Endodermal cell (in vitro differentiated cells): ENCODE data around the gene SLC22A3. TPM values are rescaled to one million over a fixed set of nuclear protein-coding genes. Genes with fewer than 3 reads are reported as not detected.

Experiments used
- DNase-seq: peaks from one replicate; pipeline ENCODE4 v3.0.0-alpha.2; 2017
- H3K27ac ChIP-seq: 2 replicates; pipeline ENCODE4 v1.5.1; 2013; ENCODE audit warnings: mild to moderate bottlenecking, low read depth, low read length, moderate library complexity
- H3K27me3 ChIP-seq: 2 replicates; pipeline ENCODE4 v1.6.1; 2013; ENCODE audit warnings: mild to moderate bottlenecking, low read length, moderate library complexity; ENCODE audit not compliant: insufficient read depth, control insufficient read depth, poor library complexity, severe bottlenecking
- H3K36me3 ChIP-seq: 2 replicates; pipeline ENCODE4 v1.7.0; 2013; ENCODE audit warnings: mild to moderate bottlenecking, low read length, moderate library complexity; ENCODE audit not compliant: control insufficient read depth, insufficient read depth
- H3K4me1 ChIP-seq: one replicate; pipeline ENCODE4 v1.7.0; 2013; ENCODE audit warnings: low read length; ENCODE audit not compliant: control insufficient read depth, insufficient read depth
- H3K4me3 ChIP-seq: 2 replicates; pipeline ENCODE4 v1.5.1; 2013; ENCODE audit warnings: mild to moderate bottlenecking, low read length, moderate library complexity
- H3K9ac ChIP-seq: 2 replicates; pipeline ENCODE4 v1.6.1; 2013; ENCODE audit warnings: mild to moderate bottlenecking, low read length, moderate library complexity; ENCODE audit not compliant: poor library complexity, severe bottlenecking; ENCODE audit errors: extremely low read depth
- H3K9me3 ChIP-seq: 2 replicates; pipeline ENCODE4 v1.6.1; 2013; ENCODE audit warnings: mild to moderate bottlenecking, low read length, moderate library complexity; ENCODE audit not compliant: control insufficient read depth
- H3K27ac Mint-ChIP-seq: 2 replicates; pipeline ENCODE4 v1.8.0; 2020; ENCODE audit warnings: mixed read lengths
- H3K27me3 Mint-ChIP-seq: 2 replicates; pipeline ENCODE4 v1.8.0; 2021; ENCODE audit warnings: mild to moderate bottlenecking, mixed read lengths; ENCODE audit not compliant: insufficient read depth
- H3K36me3 Mint-ChIP-seq: 2 replicates; pipeline ENCODE4 v1.8.0; 2020; ENCODE audit warnings: low read depth, mixed read lengths
- H3K4me1 Mint-ChIP-seq: 2 replicates; pipeline ENCODE4 v1.8.0; 2020; ENCODE audit warnings: mixed read lengths
- H3K4me3 Mint-ChIP-seq: 2 replicates; pipeline ENCODE4 v1.8.0; 2020; ENCODE audit warnings: mild to moderate bottlenecking, moderate library complexity, mixed read lengths
- H3K9me3 Mint-ChIP-seq: 2 replicates; pipeline ENCODE4 v1.8.0; 2020; ENCODE audit warnings: mild to moderate bottlenecking, mixed read lengths
- WGBS, 2 experiments: methylation state at CpG; one replicate each; pipeline versions ENCODE4 v1.1.5 to v1.1.7; 2013; ENCODE audit warnings: missing lambda C conversion rate in 2 of 2, mixed read lengths in 1 of 2; ENCODE audit not compliant: insufficient coverage in 1 of 2, insufficient read length in 1 of 2; 5-methylcytosine and 5-hydroxymethylcytosine counted together
- total RNA-seq, 2 donors: library from RNA; stranded (reverse); fragmentation: NEBNext Ultra II Directional in 1 of 2; extraction: Animal tissue kit (Norgen Biotek cat#: 25700) in 1 of 2; gene quantifications; 2 replicates in 1 of 2; 3 replicates in 1 of 2; pipeline ENCODE4 v1.2.1, GENCODE V29; 2021
- TF ChIP-seq, protein P1 (sequence below): fragments of 200-600 bp; sonication (generic); conservative IDR thresholded peaks from 2 replicates; pipeline ENCODE4 v1.5.0; 2021; ENCODE audit warnings: antibody characterized with exemption, mild to moderate bottlenecking

Gene SLC22A3
- total RNA-seq, 2 donors from 2014 or later: 3.1 to 7.4 TPM

DNA sequence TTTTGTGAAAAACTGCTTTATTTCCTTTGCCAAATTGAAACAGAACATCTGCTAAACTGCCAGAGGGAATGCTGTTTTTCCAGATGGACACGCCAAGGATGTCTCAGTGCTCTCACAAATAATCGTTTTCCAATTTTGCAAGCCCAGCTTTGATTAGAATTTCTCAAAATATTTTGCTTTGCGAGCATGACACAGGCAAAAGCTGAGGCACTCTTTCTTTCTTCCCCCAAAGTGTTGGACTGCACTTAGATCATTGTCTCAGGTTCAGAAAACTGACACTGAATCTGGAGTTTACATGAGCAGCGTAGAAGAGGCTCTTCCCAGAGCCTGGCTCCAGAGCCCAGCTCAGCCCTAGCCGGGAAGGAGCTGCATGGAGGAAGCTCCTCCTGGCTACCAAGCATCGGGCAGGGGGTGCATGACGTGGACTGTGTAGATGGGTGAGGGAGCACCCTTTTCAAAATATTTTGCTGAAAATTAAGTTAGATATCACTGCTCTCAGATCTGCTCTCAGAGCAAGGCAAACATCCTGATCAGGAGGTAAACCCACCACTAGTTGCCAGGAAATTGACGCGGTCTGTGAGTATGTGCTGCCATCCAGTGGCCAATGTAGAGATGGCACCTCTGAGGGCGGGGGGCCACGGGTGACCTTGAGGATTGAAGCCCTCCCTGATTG, 107.5 kb downstream of the SLC22A3 start:
- Histone ChIP-seq H3K27ac (no peak overlapping the region), H3K9ac (no peak overlapping the region), H3K27me3 (no peaks in the 10 kb centered on the region), H3K36me3 (no peaks in the 10 kb centered on the region), H3K9me3 (no peaks in the 10 kb centered on the region), H3K4me3 (no peak overlapping the region), H3K4me1 (no peaks in the 10 kb centered on the region)
- TF ChIP-seq, protein P1, sequence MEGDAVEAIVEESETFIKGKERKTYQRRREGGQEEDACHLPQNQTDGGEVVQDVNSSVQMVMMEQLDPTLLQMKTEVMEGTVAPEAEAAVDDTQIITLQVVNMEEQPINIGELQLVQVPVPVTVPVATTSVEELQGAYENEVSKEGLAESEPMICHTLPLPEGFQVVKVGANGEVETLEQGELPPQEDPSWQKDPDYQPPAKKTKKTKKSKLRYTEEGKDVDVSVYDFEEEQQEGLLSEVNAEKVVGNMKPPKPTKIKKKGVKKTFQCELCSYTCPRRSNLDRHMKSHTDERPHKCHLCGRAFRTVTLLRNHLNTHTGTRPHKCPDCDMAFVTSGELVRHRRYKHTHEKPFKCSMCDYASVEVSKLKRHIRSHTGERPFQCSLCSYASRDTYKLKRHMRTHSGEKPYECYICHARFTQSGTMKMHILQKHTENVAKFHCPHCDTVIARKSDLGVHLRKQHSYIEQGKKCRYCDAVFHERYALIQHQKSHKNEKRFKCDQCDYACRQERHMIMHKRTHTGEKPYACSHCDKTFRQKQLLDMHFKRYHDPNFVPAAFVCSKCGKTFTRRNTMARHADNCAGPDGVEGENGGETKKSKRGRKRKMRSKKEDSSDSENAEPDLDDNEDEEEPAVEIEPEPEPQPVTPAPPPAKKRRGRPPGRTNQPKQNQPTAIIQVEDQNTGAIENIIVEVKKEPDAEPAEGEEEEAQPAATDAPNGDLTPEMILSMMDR: peak; percentile 99
- no peak overlapping the region for H3K4me3 Mint-ChIP-seq
- H3K9me3 Mint-ChIP-seq: peaks cover 3% of the 10 kb centered on the region
- H3K27me3 Mint-ChIP-seq: peaks cover 3% of the 10 kb centered on the region
- H3K4me1 Mint-ChIP-seq: no peaks in the 10 kb centered on the region
- H3K27ac Mint-ChIP-seq: no peak overlapping the region
- no peaks in the 10 kb centered on the region for H3K36me3 Mint-ChIP-seq
- WGBS, 2 experiments: 46 to 61% methylated on average over 7 to 11 of the region's 11 CpGs
- peak; percentile 94 for DNase-seq

DNA sequence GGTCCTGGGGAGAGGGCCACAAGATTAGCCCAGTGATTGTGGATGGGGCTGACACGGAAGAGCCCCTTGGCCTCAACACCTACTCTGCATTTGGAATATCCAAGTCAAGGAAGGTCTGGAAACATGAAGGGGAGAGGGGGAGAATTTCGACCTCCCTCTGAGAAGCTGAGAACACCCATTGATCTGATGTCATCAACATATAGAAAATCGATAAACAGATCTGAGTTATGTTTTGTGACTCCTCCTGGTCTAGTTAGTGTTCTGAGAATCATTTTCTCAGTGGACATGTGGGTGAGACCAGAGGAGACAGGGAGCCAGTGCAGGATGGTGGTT, 108.0 kb downstream of the SLC22A3 start:
- H3K27me3 ChIP-seq: no peaks in the 10 kb centered on the region
- no peaks in the 10 kb centered on the region for H3K36me3 ChIP-seq
- TF ChIP-seq, protein P1: no peak
- 65 to 80% methylated on average over 2 to 3 of the region's 3 CpGs for WGBS, 2 experiments
- H3K27ac Mint-ChIP-seq: no peak overlapping the region
- no peak overlapping the region for H3K9ac ChIP-seq
- no peaks in the 10 kb centered on the region for H3K4me1 Mint-ChIP-seq
- no peak overlapping the region for H3K4me3 ChIP-seq
- H3K27me3 Mint-ChIP-seq: no peaks in the 10 kb centered on the region
- H3K27ac ChIP-seq: no peak overlapping the region
- H3K9me3 ChIP-seq: no peaks in the 10 kb centered on the region
- H3K4me3 Mint-ChIP-seq: no peak overlapping the region
- no peaks in the 10 kb centered on the region for H3K9me3 Mint-ChIP-seq
- H3K4me1 ChIP-seq: no peaks in the 10 kb centered on the region
- no peaks in the 10 kb centered on the region for H3K36me3 Mint-ChIP-seq
- DNase-seq: no peak

DNA sequence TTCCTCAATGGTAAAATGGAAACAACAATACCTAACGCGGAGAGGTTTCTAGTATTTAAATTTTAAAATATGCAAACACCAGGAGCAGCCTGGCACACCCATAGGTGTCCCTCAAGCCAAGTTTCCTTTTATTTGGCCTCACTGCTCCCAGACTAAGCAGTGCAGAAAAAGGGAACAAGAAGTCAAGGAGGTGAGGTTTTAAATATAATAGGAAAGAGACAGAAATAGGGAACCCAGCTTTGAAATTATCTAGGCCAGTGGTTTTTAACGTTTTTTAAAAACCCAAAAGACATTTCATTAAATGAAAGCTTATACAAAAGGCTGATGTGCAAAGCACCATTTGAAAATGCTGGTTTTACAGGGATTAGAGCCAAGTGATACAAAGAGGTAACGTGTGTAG, 109.6 kb downstream of the SLC22A3 start:
- H3K27me3 ChIP-seq: no peaks in the 10 kb centered on the region
- H3K4me3 ChIP-seq: no peak overlapping the region
- TF ChIP-seq, protein P1: no peak
- Mint-ChIP-seq H3K27ac (no peak overlapping the region), H3K4me3 (no peak overlapping the region), H3K9me3 (no peaks in the 10 kb centered on the region), H3K36me3 (no peaks in the 10 kb centered on the region), H3K4me1 (no peaks in the 10 kb centered on the region), H3K27me3 (no peaks in the 10 kb centered on the region)
- H3K27ac ChIP-seq: no peak overlapping the region
- no peaks in the 10 kb centered on the region for H3K36me3 ChIP-seq
- no peaks in the 10 kb centered on the region for H3K4me1 ChIP-seq
- WGBS, 2 experiments: 83 to 87% methylated on average over 2 to 4 of the region's 4 CpGs
- no peak for DNase-seq
- no peak overlapping the region for H3K9ac ChIP-seq
- no peaks in the 10 kb centered on the region for H3K9me3 ChIP-seq
